Ecto neural progenitor cell (in vitro differentiated cells): ENCODE measurements around the gene KRT24.

Source experiments
- DNase-seq: peaks from one replicate; pipeline ENCODE4 v3.0.0-alpha.2; 2018; ENCODE audit warnings: low spot score

Gene KRT24

GRCh38 chr17:40694584-40694983 lies 9.0 kb downstream of the KRT24 start:
- no peak for DNase-seq

DNA sequence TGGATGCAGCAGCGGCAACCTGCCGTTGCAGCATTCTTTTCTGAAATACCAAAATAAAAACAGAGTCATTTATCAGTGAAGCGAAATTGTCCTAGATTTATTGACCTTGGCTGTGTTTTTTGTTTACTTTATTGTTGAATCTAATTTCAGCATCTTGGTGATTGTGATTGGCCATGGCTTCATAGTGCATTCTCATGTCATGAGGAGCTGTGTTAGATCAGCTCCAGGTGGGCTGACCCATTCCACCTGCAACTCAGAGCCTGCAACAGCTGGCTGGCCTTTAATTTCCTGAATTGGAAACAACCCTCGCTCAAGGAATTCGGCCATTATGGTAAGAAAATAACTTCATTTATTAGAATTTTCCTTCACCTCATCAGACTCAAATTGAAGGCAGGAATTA lies 16.4 kb downstream of the KRT24 start:
- no peak for DNase-seq

GRCh38 chr17:40686192-40686591 lies 17.4 kb downstream of the KRT24 start:
- no peak for DNase-seq

DNA sequence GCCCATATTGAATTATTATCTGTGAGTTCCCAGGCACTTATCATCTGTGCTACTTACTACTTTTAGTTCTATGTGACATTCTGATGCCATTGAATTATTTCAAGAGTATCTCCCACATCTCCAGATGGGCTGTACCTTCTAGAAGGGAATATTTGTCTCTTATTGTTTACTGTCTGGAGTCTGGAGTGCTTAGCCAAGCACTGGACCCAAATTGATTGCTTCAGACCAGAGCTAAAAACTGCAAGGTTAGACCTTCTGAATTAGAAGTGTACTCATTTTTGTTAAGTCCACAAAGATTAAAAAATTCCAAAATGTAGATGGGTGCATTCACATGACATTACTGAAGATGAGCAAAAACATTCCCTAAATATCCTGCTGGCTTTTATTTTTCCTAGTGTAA lies 22.6 kb downstream of the KRT24 start:
- no peak for DNase-seq

GRCh38 chr17:40679523-40679907 lies 24.0 kb downstream of the KRT24 start:
- DNase-seq = no peak

DNA sequence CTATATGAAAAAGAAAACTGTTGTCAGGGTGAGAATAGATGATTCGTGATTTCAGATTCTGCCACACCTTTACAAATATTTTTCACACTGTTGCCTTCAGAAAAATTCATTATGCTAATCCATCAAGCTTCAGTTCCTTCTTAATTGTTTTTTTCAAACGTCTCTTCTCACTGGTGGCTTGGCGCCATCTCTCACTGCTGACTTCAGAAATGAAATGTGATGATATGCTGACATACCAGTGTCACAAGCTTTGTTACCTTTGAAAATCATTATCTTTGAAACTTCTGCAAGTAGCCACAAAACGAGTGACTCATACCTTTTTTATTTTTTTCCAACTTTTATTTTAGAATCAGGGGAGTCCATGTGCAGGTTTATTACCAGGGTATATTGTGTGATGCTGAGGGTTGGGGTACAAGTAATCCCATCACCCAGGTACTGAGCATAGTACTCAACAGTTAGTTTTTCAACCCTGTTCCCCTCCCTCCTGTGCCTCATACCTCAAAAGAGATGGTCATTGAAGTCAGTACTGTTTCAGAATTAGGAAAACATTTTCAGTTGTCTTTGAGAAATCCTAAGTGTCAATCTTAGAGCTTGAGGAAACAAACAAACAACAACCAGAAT lies 24.5 kb downstream of the KRT24 start:
- no peak for DNase-seq

GRCh38 chr17:40675905-40676304 lies 27.6 kb downstream of the KRT24 start:
- DNase-seq = no peak

- DNase-seq = no peak
Measured at GRCh38 chr17:40672654-40673053, 30.9 kb downstream of the KRT24 start.

DNA sequence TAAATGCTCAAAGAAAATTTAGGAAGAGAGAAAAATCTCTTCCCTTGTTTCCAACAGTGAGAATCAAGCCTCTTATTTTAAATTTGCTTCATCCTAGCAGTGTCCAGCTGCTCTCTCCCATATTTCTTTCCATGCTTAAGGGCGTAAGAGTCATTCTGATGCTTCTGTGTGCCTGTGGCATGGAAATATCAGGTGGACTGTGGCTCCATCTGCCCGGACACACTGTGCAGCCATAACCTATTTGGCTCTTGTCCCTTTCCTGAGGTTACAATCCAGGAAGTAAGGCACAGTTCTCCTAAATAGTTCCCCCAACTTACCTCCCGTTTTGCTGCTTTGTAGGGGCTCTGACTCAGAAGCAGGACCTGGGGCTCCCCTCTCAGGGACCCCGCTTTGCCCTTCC lies 32.3 kb downstream of the KRT24 start:
- DNase-seq = no peak

- DNase-seq = no peak
Measured at GRCh38 chr17:40666331-40666730, 37.2 kb downstream of the KRT24 start.

DNA sequence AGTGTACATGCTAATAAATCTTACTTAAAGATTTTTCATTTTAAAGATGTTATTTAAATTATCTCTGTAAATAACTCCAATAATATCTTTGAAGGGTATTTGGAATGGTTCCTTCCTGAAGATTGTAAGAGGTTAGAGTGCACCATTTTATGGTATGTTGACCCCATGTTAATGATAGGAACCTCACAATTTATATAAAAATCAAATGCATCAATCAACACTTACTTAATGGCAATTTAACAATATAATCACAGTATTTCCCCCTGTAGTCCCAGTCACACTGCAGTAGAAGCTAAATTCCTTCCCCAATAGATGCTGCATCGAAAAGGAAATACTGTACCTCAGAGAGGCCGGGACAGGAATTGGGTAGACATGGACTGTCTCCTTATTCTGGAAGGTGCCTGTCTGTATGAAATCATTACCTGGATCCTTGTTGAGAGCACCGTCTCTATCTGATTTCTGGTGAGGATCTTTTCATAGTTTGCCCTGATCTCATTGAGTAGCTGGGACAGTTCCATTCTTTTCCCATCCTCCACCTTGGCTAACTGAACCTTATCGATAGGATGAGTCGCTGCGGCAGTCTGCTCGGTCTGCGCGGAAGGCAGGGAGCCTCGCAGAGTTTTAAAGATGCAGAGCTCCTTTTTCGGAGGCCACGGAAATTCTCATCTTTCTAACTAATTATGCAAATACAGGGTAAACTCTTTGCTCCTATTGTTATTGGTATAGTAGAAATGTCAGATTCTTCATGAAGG lies 38.8 kb downstream of the KRT24 start, which contains the start of gene KRT222:
KRT222 (minus strand) TSS at position 596 of the 752 bp plus-strand sequence; CDS start at position 518, 78 bp downstream.
- no peak for DNase-seq

DNA sequence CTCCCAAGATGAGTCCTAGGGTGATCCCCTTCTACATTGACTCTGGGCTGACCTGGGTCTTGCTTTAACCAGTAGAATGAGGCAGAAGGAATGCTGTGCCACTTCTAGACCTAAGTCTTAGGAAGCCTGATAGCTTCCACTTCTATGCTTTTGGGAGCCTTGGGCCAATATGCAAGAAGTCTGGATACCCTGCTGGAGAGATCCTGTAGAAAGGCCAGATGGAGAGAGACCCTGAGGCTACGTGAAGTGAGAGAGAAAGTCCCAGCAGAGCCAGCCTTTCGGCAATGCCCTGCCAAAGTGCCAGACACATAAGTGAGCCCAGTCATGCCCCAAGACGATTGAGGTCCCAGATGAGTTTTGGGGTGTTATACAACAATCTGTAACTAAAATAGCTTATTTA lies 40.3 kb downstream of the KRT24 start:
- no peak for DNase-seq

GRCh38 chr17:40659911-40660310 lies 43.6 kb downstream of the KRT24 start:
- no peak for DNase-seq

GRCh38 chr17:40658396-40658795 lies 45.2 kb downstream of the KRT24 start:
- no peak for DNase-seq

- no peak for DNase-seq
Measured at GRCh38 chr17:40651939-40652338, 51.6 kb downstream of the KRT24 start.

- peak; percentile 88 for DNase-seq
Measured at GRCh38 chr17:40648384-40648968, 55.1 kb downstream of the KRT24 start.
